OCI-LY7 (cell line): ENCODE results near the gene PDHX.

Source experiments
- CTCF ChIP-seq: fragments of 200-600 bp; sonication (generic); conservative IDR thresholded peaks from 2 replicates; pipeline ENCODE4 v1.5.1; 2014; ENCODE audit warnings: mild to moderate bottlenecking, antibody characterized with exemption, low read length, moderate library complexity, mixed read lengths
- EZH2phosphoT487 ChIP-seq: fragments of 200-600 bp; sonication (generic); IDR thresholded peaks from 2 replicates; pipeline ENCODE4 v1.6.1; 2018; ENCODE audit warnings: low read depth, borderline replicate concordance, mild to moderate bottlenecking, mixed run types, antibody characterized with exemption, low read length, moderate library complexity, mixed read lengths

DNA sequence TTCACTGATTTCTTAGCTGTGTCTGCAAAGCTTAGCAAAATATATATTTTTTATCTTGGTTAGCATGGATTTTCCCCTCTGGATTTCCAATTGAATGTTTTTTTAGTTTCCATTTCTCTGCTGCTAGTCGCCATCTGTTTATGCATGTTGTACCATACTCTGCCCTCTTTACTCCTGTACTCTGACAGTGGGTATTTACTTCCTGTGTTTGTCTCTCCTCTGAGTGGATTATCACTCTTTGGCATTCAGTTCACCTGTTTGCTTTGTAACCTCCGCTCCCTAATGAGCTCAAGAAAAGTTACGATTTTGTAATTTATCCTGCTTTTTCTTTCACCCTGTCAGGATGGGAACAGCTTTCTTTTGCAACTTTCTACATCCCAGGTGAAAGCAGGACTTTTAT, 59.1 kb downstream of the PDHX start:
- TF ChIP-seq CTCF (no peak), EZH2phosphoT487 (no peak)
